K562 (cell line): Measurements from ENCODE around the gene AFDN. TPM values are rescaled to one million over a fixed set of nuclear protein-coding genes. Genes with fewer than 3 reads are reported as not detected.

ENCODE experiments used
- ATAC-seq: fragments of 200-7000 bp; cut with Tn5 transposase; 3 replicates; pipeline ENCODE4 v1.9.1; 2020; ENCODE audit warnings: moderate library complexity
- BruUV-seq: library from RNA; stranded (reverse); fragments of 400-500 nt; replicated peaks from 2 replicates; lab custom pipeline; 2021; lab: Mats Ljungman, UMichigan
- CTCF ChIA-PET: fragments of 300-600 bp; formaldehyde crosslinking; extraction: SDS; loops from one replicate; lab custom pipeline; 2021; ENCODE audit warnings: low intra/inter-chr PET ratio; lab: Yijun Ruan, JAX
- POLR2A ChIA-PET: fragments of 300-600, 350-650 bp; sonication (Branson Sonifier 250); formaldehyde crosslinking; extraction: SDS; loops from one replicate; lab custom pipeline; 2021; ENCODE audit warnings: antibody characterized with exemption, inconsistent platforms; lab: Yijun Ruan, JAX
- DNase-seq, 4 experiments: peaks; one replicate each; pipeline versions ENCODE4 v3.0.0 to v3.0.0-alpha.2; 2011 to 2018; ENCODE audit warnings: low spot score in 3 of 4, mixed read lengths in 3 of 4; ENCODE audit errors: extremely low read depth in 1 of 4
- FAIRE-seq: peaks from 2 replicates; lab custom pipeline; 2011; peaks lifted over from hg19 to GRCh38; lab: Jason Lieb, UNC
- H2AFZ ChIP-seq: 2 replicates; pipeline ENCODE4 v1.6.0; 2011; ENCODE audit warnings: low read depth, low read length, control low read depth, inconsistent platforms
- H3K27ac ChIP-seq: fragments of 200-600 bp; 3 replicates; pipeline ENCODE4 v1.8.0; 2011; ENCODE audit warnings: low read depth, mild to moderate bottlenecking, control low read depth, inconsistent platforms, low read length, moderate library complexity, mixed read lengths; ENCODE audit errors: extremely low read depth
- H3K27me3 ChIP-seq, 2 experiments: fragments of 300-600 bp in 1 of 2; 2 replicates in 1 of 2; 3 replicates in 1 of 2; pipeline versions ENCODE4 v1.6.0 to v1.8.0; 2011; ENCODE audit warnings: inconsistent platforms in 2 of 2, low read length in 2 of 2, mild to moderate bottlenecking in 1 of 2, mixed read lengths in 1 of 2, moderate library complexity in 1 of 2; ENCODE audit not compliant: control insufficient read depth in 2 of 2, insufficient read depth in 2 of 2
- H3K36me3 ChIP-seq: fragments of 300-600 bp; 3 replicates; pipeline ENCODE4 v1.8.0; 2011; ENCODE audit warnings: mild to moderate bottlenecking, low read length, inconsistent platforms; ENCODE audit not compliant: control insufficient read depth, insufficient read depth
- H3K4me1 ChIP-seq, 2 experiments: fragments of 200-600 bp in 1 of 2; replicated peaks in 1 of 2; 2 replicates in 1 of 2; 3 replicates in 1 of 2; pipeline versions ENCODE4 v1.5.1 to v1.8.0; 2011; ENCODE audit warnings: inconsistent platforms in 2 of 2, low read length in 2 of 2, mild to moderate bottlenecking in 1 of 2, mixed read lengths in 1 of 2, moderate library complexity in 1 of 2; ENCODE audit not compliant: control insufficient read depth in 2 of 2, insufficient read depth in 2 of 2
- H3K4me2 ChIP-seq: 2 replicates; pipeline ENCODE4 v1.6.1; 2011; ENCODE audit warnings: low read length, control low read depth, inconsistent platforms, mixed read lengths; ENCODE audit not compliant: insufficient read depth
- H3K4me3 ChIP-seq: fragments of 200-600 bp; sonication (generic), shearing (Covaris generic); 2 replicates; pipeline ENCODE4 v1.5.1; 2016; ENCODE audit warnings: control low read depth, inconsistent platforms
- H3K79me2 ChIP-seq: fragments of 200-600 bp; 3 replicates; pipeline ENCODE4 v1.8.0; 2011; ENCODE audit warnings: low read length, inconsistent platforms; ENCODE audit not compliant: control insufficient read depth, insufficient read depth
- H3K9ac ChIP-seq, 2 experiments: 2 replicates each; pipeline versions ENCODE4 v1.6.0 to v1.6.1; 2011; ENCODE audit warnings: low read depth in 2 of 2, low read length in 2 of 2, control low read depth in 1 of 2, inconsistent platforms in 1 of 2, mild to moderate bottlenecking in 1 of 2, mixed read lengths in 1 of 2; ENCODE audit not compliant: insufficient read depth in 1 of 2
- H3K9me1 ChIP-seq: one replicate; pipeline ENCODE4 v1.6.0; 2011; ENCODE audit warnings: inconsistent platforms, mild to moderate bottlenecking, low read length, moderate library complexity; ENCODE audit not compliant: control insufficient read depth, insufficient read depth
- H3K9me3 ChIP-seq: replicated peaks from 2 replicates; pipeline ENCODE4 v1.5.1; 2011; ENCODE audit warnings: low read depth, low read length, inconsistent platforms; ENCODE audit not compliant: control insufficient read depth, insufficient read depth
- H4K20me1 ChIP-seq: replicated peaks from 2 replicates; pipeline ENCODE4 v1.6.1; 2011; ENCODE audit warnings: low read length, inconsistent platforms, mixed read lengths; ENCODE audit not compliant: control insufficient read depth, insufficient read depth
- CC2D1A ChIP-seq: fragments of 450-650 bp; IDR thresholded peaks from 2 replicates; pipeline ENCODE4 v1.6.1; 2017; ENCODE audit warnings: mild to moderate bottlenecking
- CHD4 ChIP-seq: fragments of 200-600 bp; sonication (generic); IDR thresholded peaks from 3 replicates; pipeline ENCODE4 v1.6.1; 2012; ENCODE audit warnings: low read depth, mild to moderate bottlenecking, mixed read lengths, low read length, inconsistent platforms; ENCODE audit not compliant: insufficient read depth, insufficient replicate concordance, poor library complexity, severe bottlenecking
- ETV5 ChIP-seq: sonication (generic); formaldehyde crosslinking; IDR thresholded peaks from 2 replicates; pipeline ENCODE4 v1.4.0; 2020; ENCODE audit warnings: low read depth, mild to moderate bottlenecking, missing genetic modification reagents
- FOXP1 ChIP-seq: sonication (generic); formaldehyde crosslinking; IDR thresholded peaks from 2 replicates; pipeline ENCODE4 v1.8.0; 2022; ENCODE audit warnings: mild to moderate bottlenecking, missing genetic modification reagents
- MTA3 ChIP-seq: fragments of 450-650 bp; formaldehyde crosslinking; IDR thresholded peaks from 2 replicates; pipeline ENCODE4 v1.6.1; 2017; ENCODE audit warnings: mild to moderate bottlenecking, borderline replicate concordance
- NR1H2 ChIP-seq: sonication (generic); formaldehyde crosslinking; IDR thresholded peaks from 2 replicates; pipeline ENCODE4 v1.4.0; 2020; ENCODE audit warnings: mild to moderate bottlenecking, missing genetic modification reagents
- NR2F6 ChIP-seq: fragments of 450-650 bp; formaldehyde crosslinking; IDR thresholded peaks from 2 replicates; pipeline ENCODE4 v1.4.0; 2020; ENCODE audit warnings: mild to moderate bottlenecking
- PPARD ChIP-seq: fragments of 250-450 bp; sonication (Bioruptor Pico); IDR thresholded peaks from 2 replicates; pipeline ENCODE4 v1.8.0; 2022; ENCODE audit warnings: inconsistent platforms, mild to moderate bottlenecking, moderate library complexity
- ZNF277 ChIP-seq: fragments of 250-450 bp; sonication (Bioruptor Pico); IDR thresholded peaks from 2 replicates; pipeline ENCODE4 v1.8.0; 2022; ENCODE audit warnings: inconsistent platforms, mild to moderate bottlenecking, moderate library complexity, borderline replicate concordance
- WGBS: fragments of 100-300 bp; shearing (Covaris generic); methylation state at CpG from one replicate; pipeline ENCODE4 v1.1.6; 2016; ENCODE audit warnings: low coverage, mixed read lengths; ENCODE audit not compliant: insufficient coverage; ENCODE audit errors: missing lambda C conversion rate; 5-methylcytosine and 5-hydroxymethylcytosine counted together
- in situ Hi-C: fragments of 300-500 bp; cut with MboI; formaldehyde crosslinking; loops from 4 replicates; pipeline ENCODE4 v1.15.0; 2018; ENCODE audit warnings: inconsistent platforms, mixed read lengths
- intact Hi-C: fragments of 100-400 bp; cut with micrococcal nuclease; formaldehyde crosslinking; loops from 2 replicates; pipeline ENCODE4 v1.14.2; 2022
- polyA plus RNA-seq, 8 experiments: library from polyadenylated mRNA; depleted of rRNA in 4 of 8; stranded (reverse) in 5 of 8; unstranded in 3 of 8; fragments of >200 nt; fragmentation: Nextera tagmentation in 2 of 8; fragmentation: Illumina TruSeq in 1 of 8; extraction: Ambion mirVana in 2 of 8; extraction: Trizol in 1 of 8; gene quantifications; 2 replicates each; pipeline versions ENCODE4 v1.2.1 to v1.2.3, GENCODE V29; 2011 to 2014; ENCODE audit warnings: inconsistent platforms in 1 of 8, missing spikeins in 1 of 8
- total RNA-seq, 7 experiments: library from RNA; depleted of rRNA in 6 of 7; stranded (reverse); fragments of >200 nt in 6 of 7; fragmentation: Illumina TruSeq in 2 of 7; extraction: Trizol in 2 of 7; gene quantifications; 2 replicates each; pipeline versions ENCODE4 v1.2.1 to v1.2.3, GENCODE V29; 2011 to 2021; ENCODE audit warnings: low replicate concordance in 1 of 7
- TF ChIP-seq, protein P1 (sequence below): fragments of 250-450 bp; sonication (Bioruptor Pico); IDR thresholded peaks from 2 replicates; pipeline ENCODE4 v1.8.0; 2021; ENCODE audit warnings: borderline replicate concordance, mild to moderate bottlenecking, moderate library complexity; ENCODE audit not compliant: poor library complexity, severe bottlenecking
- TF ChIP-seq, protein P2 (sequence below): fragments of 250-450 bp; sonication (Bioruptor Pico); IDR thresholded peaks from 2 replicates; pipeline ENCODE4 v1.8.0; 2021; ENCODE audit warnings: mild to moderate bottlenecking, moderate library complexity

The AFDN gene
- total and polyA plus RNA-seq, 9 of the 15 experiments (the other 6 are each of a cell fraction or from before 2014, with no cell fraction given) = 7.2 to 129 (median 105) TPM

DNA sequence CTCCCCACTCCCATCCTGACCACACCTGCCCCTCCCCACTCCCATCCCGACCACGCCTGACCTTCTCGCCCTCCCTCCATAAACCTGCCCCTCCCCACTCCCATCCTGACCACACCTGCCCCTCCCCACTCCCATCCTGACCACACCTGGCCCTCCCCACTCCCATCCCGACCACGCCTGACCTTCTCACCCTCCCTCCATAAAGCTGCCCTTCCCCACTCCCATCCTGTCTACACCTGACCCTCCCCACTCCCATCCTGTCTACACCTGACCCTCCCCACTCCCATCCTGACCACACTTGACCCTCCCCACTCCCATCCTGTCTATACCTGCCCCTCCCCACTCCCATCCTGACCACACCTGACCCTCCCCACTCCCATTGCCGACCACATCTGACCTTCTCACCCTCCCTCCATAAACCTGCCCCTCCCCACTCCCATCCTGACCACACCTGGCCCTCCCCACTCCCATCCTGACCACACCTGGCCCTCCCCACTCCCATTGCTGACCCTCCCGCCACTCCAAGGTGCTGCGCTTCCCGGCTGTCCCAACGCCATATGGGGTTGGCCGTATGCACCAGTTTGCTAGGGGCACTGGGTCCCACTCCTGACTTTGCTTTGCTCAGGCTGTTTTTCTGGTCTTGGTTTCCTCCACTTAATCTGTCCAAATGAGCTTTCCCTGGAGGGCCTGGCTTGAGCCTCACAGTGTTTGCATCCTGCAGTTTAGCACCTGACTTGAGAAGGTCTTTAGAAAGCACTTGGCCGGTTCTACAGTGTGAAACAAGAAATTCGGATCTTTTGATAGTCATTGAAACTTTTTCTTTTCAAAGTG lies 173.7 kb downstream of the AFDN start:
- Histone ChIP-seq H3K36me3 (no peaks in the 10 kb centered on the region), H3K9me3 (no peaks in the 10 kb centered on the region), H4K20me1 (peaks cover 3% of the 10 kb centered on the region; the same call in 1 of the 2 replicates), H3K4me3 (no peak overlapping the region), H2AFZ (no peak overlapping the region), H3K4me1 (peaks cover 0 to 13% of the 10 kb centered on the region in 2 experiments; a peak in 2 of 5 replicates), H3K27me3 (peaks cover 17 to 53% of the 10 kb centered on the region in 2 experiments; a peak in 3 of 5 replicates), H3K27ac (no peak overlapping the region), H3K79me2 (no peaks in the 10 kb centered on the region), H3K9me1 (no peaks in the 10 kb centered on the region), H3K4me2 (no peak overlapping the region), H3K9ac (no peak overlapping the region)
- CTCF ChIA-PET = no interaction called here
- FAIRE-seq = no peak
- POLR2A ChIA-PET = no interaction called here
- intact Hi-C loops = no loop called here
- WGBS = 10% methylated on average over 11 of the region's 13 CpGs
- BruUV-seq = no TSS peak
- TF ChIP-seq, protein P1, sequence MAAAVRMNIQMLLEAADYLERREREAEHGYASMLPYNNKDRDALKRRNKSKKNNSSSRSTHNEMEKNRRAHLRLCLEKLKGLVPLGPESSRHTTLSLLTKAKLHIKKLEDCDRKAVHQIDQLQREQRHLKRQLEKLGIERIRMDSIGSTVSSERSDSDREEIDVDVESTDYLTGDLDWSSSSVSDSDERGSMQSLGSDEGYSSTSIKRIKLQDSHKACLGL = no peak
- TF ChIP-seq ETV5 (no peak), ZNF277 (no peak), CHD4 (no peak), PPARD (CRISPR knock-in tag) (no peak), CC2D1A (no peak), NR1H2 (CRISPR knock-in tag) (no peak), MTA3 (no peak), NR2F6 (CRISPR knock-in tag) (no peak), FOXP1 (CRISPR knock-in tag) (no peak)
- TF ChIP-seq, protein P2, sequence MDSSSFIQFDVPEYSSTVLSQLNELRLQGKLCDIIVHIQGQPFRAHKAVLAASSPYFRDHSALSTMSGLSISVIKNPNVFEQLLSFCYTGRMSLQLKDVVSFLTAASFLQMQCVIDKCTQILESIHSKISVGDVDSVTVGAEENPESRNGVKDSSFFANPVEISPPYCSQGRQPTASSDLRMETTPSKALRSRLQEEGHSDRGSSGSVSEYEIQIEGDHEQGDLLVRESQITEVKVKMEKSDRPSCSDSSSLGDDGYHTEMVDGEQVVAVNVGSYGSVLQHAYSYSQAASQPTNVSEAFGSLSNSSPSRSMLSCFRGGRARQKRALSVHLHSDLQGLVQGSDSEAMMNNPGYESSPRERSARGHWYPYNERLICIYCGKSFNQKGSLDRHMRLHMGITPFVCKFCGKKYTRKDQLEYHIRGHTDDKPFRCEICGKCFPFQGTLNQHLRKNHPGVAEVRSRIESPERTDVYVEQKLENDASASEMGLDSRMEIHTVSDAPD = no peak
- no peak for ATAC-seq
- no peak for DNase-seq
- in situ Hi-C loops = no loop called here
